Ishikawa (cell line): ENCODE measurements around the gene GID8.

Experiments used
- CEBPB ChIP-seq: IDR thresholded peaks from 2 replicates; pipeline ENCODE4 v1.6.1; 2012
- CREB1 ChIP-seq: IDR thresholded peaks from 2 replicates; pipeline ENCODE4 v1.6.1; 2012; ENCODE audit warnings: low read depth
- EP300 ChIP-seq: IDR thresholded peaks from 2 replicates; pipeline ENCODE4 v1.6.1; 2012; ENCODE audit warnings: borderline replicate concordance
- NFIC ChIP-seq: IDR thresholded peaks from 2 replicates; pipeline ENCODE4 v1.6.1; 2012
- YY1 ChIP-seq: IDR thresholded peaks from 2 replicates; pipeline ENCODE4 v1.6.1; 2012; ENCODE audit warnings: low read depth

GRCh38 chr20:62918147-62918546 is 19.8 kb upstream of the GID8 start:
- TF ChIP-seq YY1 (no peak), EP300 (no peak), CREB1 (no peak), CEBPB (no peak), NFIC (no peak)
